Ovary (tissue), 9 donors: ENCODE measurements around the gene OR2A14. TPM values are rescaled to one million over a fixed set of nuclear protein-coding genes. Genes with fewer than 3 reads are reported as not detected.
"Not testable (repeated sequence)": the region's sequence is repeated elsewhere in the genome, so short reads cannot be mapped to it uniquely, and the experiment has no call there.

ENCODE experiments used
- DNase-seq, 5 donors: peaks; one replicate each; pipeline ENCODE4 v3.0.0-alpha.2; 2019 to 2020
- H3K27ac ChIP-seq, 2 donors: fragments of 200-600 bp; one replicate each; pipeline versions ENCODE4 v1.5.1 to v1.8.0; 2019 to 2022
- H3K27me3 ChIP-seq: fragments of 200-600 bp; one replicate; pipeline ENCODE4 v1.8.0; 2022
- H3K36me3 ChIP-seq: fragments of 200-600 bp; sonication (generic); one replicate; pipeline ENCODE4 v1.5.1; 2019
- H3K4me1 ChIP-seq: one replicate; pipeline ENCODE4 v1.8.1; 2013; ENCODE audit warnings: mild to moderate bottlenecking, moderate library complexity; ENCODE audit not compliant: insufficient read depth
- H3K4me3 ChIP-seq: fragments of 200-600 bp; sonication (generic); one replicate; pipeline ENCODE4 v1.5.1; 2017
- H3K9me3 ChIP-seq, 2 donors: fragments of 200-600 bp in 1 of 2; sonication (generic) in 1 of 2; one replicate each; pipeline versions ENCODE4 v1.5.1 to v1.8.1; 2013 to 2019; ENCODE audit warnings: mild to moderate bottlenecking in 1 of 2, moderate library complexity in 1 of 2
- EP300 ChIP-seq: sonication (generic); formaldehyde crosslinking; IDR thresholded peaks from one replicate; pipeline ENCODE4 v1.6.1; 2017; ENCODE audit warnings: antibody characterized with exemption
- POLR2A ChIP-seq: fragments of 450-650 bp; IDR thresholded peaks from one replicate; pipeline ENCODE4 v1.6.1; 2017; ENCODE audit warnings: antibody characterized with exemption, mild to moderate bottlenecking, moderate library complexity
- WGBS, 3 donors: extraction: QIAGEN DNeasy Blood & Tissue Kit in 1 of 3; methylation state at CpG; one replicate each; pipeline versions ENCODE4 v1.1.5 to v1.1.7; 2013 to 2017; 5-methylcytosine and 5-hydroxymethylcytosine counted together
- intact Hi-C, 4 donors: fragments of 100-400 bp; cut with DNase I; formaldehyde crosslinking; loops; one replicate each; pipeline versions ENCODE4 v1.11.0 to v1.15.1; 2022 to 2023
- polyA plus RNA-seq, 2 donors: library from polyadenylated mRNA; stranded (reverse); fragments of 200-250 nt in 1 of 2; fragments of 350-450 nt in 1 of 2; fragmentation: Illumina TruSeq in 1 of 2; extraction: RNeasy Lipid Tissue Mini Kit (QIAGEN cat#74804) in 1 of 2; gene quantifications; one replicate each; pipeline ENCODE4 v1.2.3, GENCODE V29; 2013 to 2014
- small RNA-seq: library from RNA; depleted of rRNA; stranded (forward); fragments of <200 nt; gene quantifications from one replicate; pipeline ENCODE3, GENCODE V24; 2016
- total RNA-seq, 7 donors: library from RNA; depleted of rRNA in 2 of 7; stranded (reverse); fragments of >200 nt in 2 of 7; fragmentation: NEBNext Ultra II Directional in 3 of 7; extraction: Animal tissue kit (Norgen Biotek cat#: 25700) in 3 of 7; gene quantifications; one replicate each; pipeline versions ENCODE4 v1.1.0 to v1.2.4, GENCODE V29; 2016 to 2023
- TF ChIP-seq, protein P1 (sequence below), 3 donors: fragments of 450-650 bp in 2 of 3; fragments of 200-600 bp in 1 of 3; IDR thresholded peaks; one replicate each; pipeline versions ENCODE4 v1.5.1 to v1.8.0; 2016 to 2022; ENCODE audit warnings: antibody characterized with exemption in 3 of 3, mild to moderate bottlenecking in 1 of 3
- donor health status: DM: no; HTN: no; CAD: no; lungs with moderate emphysema.
- donor health status: DM: no; HTN: no; CAD: no.
- donor health status: Bipolar disorder and iron deficiency.
- donor health status: DM: yes; HTN: yes; CAD: no.
- donor health status: DM: no; HTN: no; CAD: no.
- donor health status: DM: yes; HTN: yes; CAD: no.

Gene OR2A14
- total and polyA plus RNA-seq, 9 donors, result not detected

- no peak for TF ChIP-seq EP300
- TF ChIP-seq POLR2A, result no peak
- TF ChIP-seq, protein P1, sequence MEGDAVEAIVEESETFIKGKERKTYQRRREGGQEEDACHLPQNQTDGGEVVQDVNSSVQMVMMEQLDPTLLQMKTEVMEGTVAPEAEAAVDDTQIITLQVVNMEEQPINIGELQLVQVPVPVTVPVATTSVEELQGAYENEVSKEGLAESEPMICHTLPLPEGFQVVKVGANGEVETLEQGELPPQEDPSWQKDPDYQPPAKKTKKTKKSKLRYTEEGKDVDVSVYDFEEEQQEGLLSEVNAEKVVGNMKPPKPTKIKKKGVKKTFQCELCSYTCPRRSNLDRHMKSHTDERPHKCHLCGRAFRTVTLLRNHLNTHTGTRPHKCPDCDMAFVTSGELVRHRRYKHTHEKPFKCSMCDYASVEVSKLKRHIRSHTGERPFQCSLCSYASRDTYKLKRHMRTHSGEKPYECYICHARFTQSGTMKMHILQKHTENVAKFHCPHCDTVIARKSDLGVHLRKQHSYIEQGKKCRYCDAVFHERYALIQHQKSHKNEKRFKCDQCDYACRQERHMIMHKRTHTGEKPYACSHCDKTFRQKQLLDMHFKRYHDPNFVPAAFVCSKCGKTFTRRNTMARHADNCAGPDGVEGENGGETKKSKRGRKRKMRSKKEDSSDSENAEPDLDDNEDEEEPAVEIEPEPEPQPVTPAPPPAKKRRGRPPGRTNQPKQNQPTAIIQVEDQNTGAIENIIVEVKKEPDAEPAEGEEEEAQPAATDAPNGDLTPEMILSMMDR (IDR thresholded peaks at IDR 0.05), result no peak
- Histone ChIP-seq H3K9me3 (no peaks in the 10 kb centered on the region), H3K27ac (no peak overlapping the region), H3K36me3 (no peaks in the 10 kb centered on the region), H3K4me3 (no peak overlapping the region), H3K4me1 (no peaks in the 10 kb centered on the region), H3K27me3 (no peaks in the 10 kb centered on the region)
- DNase-seq, result no peak
- intact Hi-C loops, result no loop called here
- 86 to 91% (median 91%) methylated on average over 5 of the region's 5 CpGs for WGBS, 3 donors
Observed at GRCh38 chr7:144174613-144175012, 51.6 kb downstream of the OR2A14 start.

DNA sequence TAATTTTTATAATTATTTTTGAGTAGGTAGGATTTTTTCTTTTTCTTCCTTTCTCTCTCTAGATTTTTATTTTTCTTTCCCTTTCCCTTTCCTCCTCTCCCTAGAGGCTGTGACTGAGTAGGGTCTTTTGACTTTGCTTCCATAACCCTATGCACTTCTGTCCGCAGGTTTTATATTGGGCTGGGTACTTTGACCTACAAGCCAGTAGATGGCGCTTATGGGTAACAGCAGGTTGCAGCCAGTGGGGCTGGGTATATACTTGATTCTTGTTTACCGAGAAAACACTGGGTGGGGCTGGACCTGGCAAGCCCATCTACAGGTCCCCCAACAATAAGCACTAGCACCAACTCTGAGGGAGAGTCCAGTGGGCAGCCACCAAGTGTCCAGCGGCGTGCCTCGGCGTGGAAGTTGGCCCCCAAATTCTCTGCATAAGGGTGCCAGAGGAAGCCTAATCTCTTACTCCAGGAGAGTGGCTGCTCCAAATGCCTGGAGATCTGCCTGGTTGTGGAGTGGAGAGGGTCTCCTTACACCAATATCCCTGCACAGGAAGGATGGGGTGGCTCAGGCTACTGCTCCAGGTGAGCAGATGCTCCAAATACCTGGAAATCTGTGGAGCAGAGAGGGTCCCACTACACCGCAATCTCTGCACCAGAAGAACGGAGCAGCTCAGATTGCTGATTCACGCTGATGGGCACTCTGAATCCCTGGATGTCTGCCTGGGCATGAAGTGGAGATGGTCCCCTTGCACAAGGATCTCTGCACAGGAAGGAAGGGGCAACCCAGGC lies 55.6 kb downstream of the OR2A14 start:
- 0 to 52% (median 45%) methylated on average over 3 to 10 of the region's 10 CpGs for WGBS, 3 donors
- H3K9me3 ChIP-seq, intact Hi-C loops, H3K4me1 ChIP-seq, H3K36me3 ChIP-seq, H3K4me3 ChIP-seq, H3K27me3 ChIP-seq, H3K27ac ChIP-seq: not testable (repeated sequence)
- TF ChIP-seq, protein P1 (IDR thresholded peaks at IDR 0.05), result peak in 2 of 3 donors; percentile 16 to 17
- DNase-seq, result peak in 1 of 5 donors; percentile 23

GRCh38 chr7:144179165-144179479 lies 56.1 kb downstream of the OR2A14 start:
- H3K36me3 ChIP-seq, H3K27me3 ChIP-seq, intact Hi-C loops, H3K27ac ChIP-seq, H3K9me3 ChIP-seq, H3K4me1 ChIP-seq, DNase-seq, H3K4me3 ChIP-seq: not testable (repeated sequence)
- 86 to 100% methylated on average over 1 of the region's 2 CpGs; no CpG with 5 or more reads in 1 of the 3 donors for WGBS, 3 donors

Small RNA genes within 50 kb of the gene (small RNA-seq; reads per million reads assigned to genes)
- gene OR2A41P, result not detected

Other genes with a start within 250 kb of the OR2A14 start
- gene TCAF1, start 221.0 kb upstream of the OR2A14 start, total RNA-seq, result 10 to 100 TPM; 40.1 to 92.7 (median 63.2) TPM
- 10 to 100 TPM; 34.5 to 63.2 TPM for gene TCAF1, start 221.0 kb upstream of the OR2A14 start, polyA plus RNA-seq
- not detected for gene OR2F2, start 187.9 kb upstream of the OR2A14 start, total RNA-seq
- gene OR2F2, start 187.9 kb upstream of the OR2A14 start, polyA plus RNA-seq, result not detected
- gene OR2F1, start 168.3 kb upstream of the OR2A14 start, total RNA-seq, result not detected
- not detected for gene OR2F1, start 168.3 kb upstream of the OR2A14 start, polyA plus RNA-seq
- not detected for gene OR6B1, start 122.9 kb upstream of the OR2A14 start, total RNA-seq
- gene OR6B1, start 122.9 kb upstream of the OR2A14 start, polyA plus RNA-seq, result not detected
- gene OR2A5, start 74.2 kb upstream of the OR2A14 start, total RNA-seq, result not detected
- gene OR2A5, start 74.2 kb upstream of the OR2A14 start, polyA plus RNA-seq, result not detected
- gene OR2A25, start 53.4 kb upstream of the OR2A14 start, total RNA-seq, result not detected
- gene OR2A25, start 53.4 kb upstream of the OR2A14 start, polyA plus RNA-seq, result not detected
- not detected for gene OR2A12, start 36.9 kb upstream of the OR2A14 start, total RNA-seq
- not detected for gene OR2A12, start 36.9 kb upstream of the OR2A14 start, polyA plus RNA-seq
- not detected for gene OR2A2, start 13.6 kb upstream of the OR2A14 start, total RNA-seq
- gene OR2A2, start 13.6 kb upstream of the OR2A14 start, polyA plus RNA-seq, result not detected
- gene CTAGE4, start 60.3 kb downstream of the OR2A14 start, total RNA-seq, result 10 to 100 TPM in 1 of 7 donors, 1 to 10 TPM in 5, under 1 TPM in 1; 0.92 to 11.1 (median 1.5) TPM
- 1 to 10 TPM; 1.2 to 1.7 TPM for gene CTAGE4, start 60.3 kb downstream of the OR2A14 start, polyA plus RNA-seq
- gene ARHGEF35, start 72.7 kb downstream of the OR2A14 start, total RNA-seq, result 1 to 10 TPM; 3.8 to 6.5 (median 4.1) TPM
- gene ARHGEF35, start 72.7 kb downstream of the OR2A14 start, polyA plus RNA-seq, result 10 to 100 TPM in 1 of 2 donors, 1 to 10 TPM in 1; 2.9 to 14.8 TPM
- under 1 TPM in 6 of 7 donors, not detected in 1; 0.10 to 0.50 (median 0.22) TPM for gene OR2A42, start 116.4 kb downstream of the OR2A14 start, total RNA-seq
- under 1 TPM; 0.17 to 0.65 TPM for gene OR2A42, start 116.4 kb downstream of the OR2A14 start, polyA plus RNA-seq
- 10 to 100 TPM in 1 of 7 donors, 1 to 10 TPM in 6; 2.8 to 22.6 (median 3.8) TPM for gene OR2A7, start 141.6 kb downstream of the OR2A14 start, total RNA-seq
- gene OR2A7, start 141.6 kb downstream of the OR2A14 start, polyA plus RNA-seq, result 1 to 10 TPM in 1 of 2 donors, under 1 TPM in 1; 0.92 to 3.3 TPM
- 1 to 10 TPM in 2 of 7 donors, under 1 TPM in 5; 0.40 to 1.5 (median 0.87) TPM for gene CTAGE8, start 146.1 kb downstream of the OR2A14 start, total RNA-seq
- 1 to 10 TPM in 1 of 2 donors, not detected in 1; 2.0 TPM for gene CTAGE8, start 146.1 kb downstream of the OR2A14 start, polyA plus RNA-seq
- 1 to 10 TPM in 1 of 7 donors, under 1 TPM in 6; 0.24 to 1.1 (median 0.40) TPM for gene OR2A1, start 189.2 kb downstream of the OR2A14 start, total RNA-seq
- gene OR2A1, start 189.2 kb downstream of the OR2A14 start, polyA plus RNA-seq, result under 1 TPM; 0.16 to 0.27 TPM
- 10 to 100 TPM in 6 of 7 donors, 1 to 10 TPM in 1; 5.4 to 36.5 (median 11.2) TPM for gene ARHGEF5, start 232.2 kb downstream of the OR2A14 start, total RNA-seq
- 1 to 10 TPM; 4.0 to 9.6 TPM for gene ARHGEF5, start 232.2 kb downstream of the OR2A14 start, polyA plus RNA-seq